Psoas muscle (tissue), 8 donors: ENCODE measurements around the gene CAPSL. TPM values are rescaled to one million over a fixed set of nuclear protein-coding genes. Genes with fewer than 3 reads are reported as not detected.
"Not testable (repeated sequence)": the region's sequence is repeated elsewhere in the genome, so short reads cannot be mapped to it uniquely, and the experiment has no call there.

ENCODE experiments used
- ATAC-seq, 4 donors: fragments of 200-7000 bp; cut with Tn5 transposase; one replicate each; pipeline ENCODE4 v1.9.1; 2020; ENCODE audit warnings: moderate library complexity in 3 of 4, mild to moderate bottlenecking in 2 of 4
- DNase-seq, 2 donors: peaks; one replicate each; pipeline ENCODE4 v3.0.0-alpha.2; 2020
- H3K27ac ChIP-seq: fragments of 200-600 bp; one replicate; pipeline ENCODE4 v1.8.0; 2022
- H3K27me3 ChIP-seq, 3 donors: fragments of 200-600 bp in 1 of 3; one replicate each; pipeline versions ENCODE4 v1.6.1 to v1.8.0; 2013 to 2022; ENCODE audit warnings: low read length in 2 of 3, mild to moderate bottlenecking in 2 of 3, moderate library complexity in 1 of 3; ENCODE audit not compliant: insufficient read depth in 3 of 3
- H3K36me3 ChIP-seq, 2 donors: fragments of 200-600 bp in 1 of 2; one replicate each; pipeline versions ENCODE4 v1.6.1 to v1.8.0; 2013 to 2022; ENCODE audit warnings: low read depth in 1 of 2, mild to moderate bottlenecking in 1 of 2, moderate library complexity in 1 of 2; ENCODE audit not compliant: insufficient read depth in 1 of 2
- H3K4me1 ChIP-seq: fragments of 200-600 bp; one replicate; pipeline ENCODE4 v1.8.0; 2022
- H3K4me3 ChIP-seq: fragments of 200-600 bp; one replicate; pipeline ENCODE4 v1.8.0; 2022; ENCODE audit warnings: mild to moderate bottlenecking
- H3K9me3 ChIP-seq: fragments of 200-600 bp; one replicate; pipeline ENCODE4 v1.8.0; 2022
- CTCF ChIP-seq: fragments of 200-600 bp; IDR thresholded peaks from one replicate; pipeline ENCODE4 v1.8.0; 2022; ENCODE audit warnings: antibody characterized with exemption
- WGBS, 3 donors: extraction: QIAGEN DNeasy Blood & Tissue Kit; methylation state at CpG; one replicate each; pipeline versions ENCODE4 v1.1.6 to v1.1.7; 2013; 5-methylcytosine and 5-hydroxymethylcytosine counted together
- intact Hi-C, 2 donors: fragments of 100-400 bp; cut with DNase I; formaldehyde crosslinking; loops; one replicate each; pipeline versions ENCODE4 v1.11.0 to v1.14.2; 2022
- polyA plus RNA-seq, 3 donors: library from polyadenylated mRNA; stranded (reverse); fragments of 200-250 nt; gene quantifications; one replicate each; pipeline ENCODE4 v1.2.3, GENCODE V29; 2013
- total RNA-seq, 4 donors: library from RNA; stranded (reverse); fragmentation: NEBNext Ultra II Directional in 2 of 4; extraction: Animal tissue kit (Norgen Biotek cat#: 25700) in 2 of 4; gene quantifications; one replicate each; pipeline versions ENCODE4 v1.2.1 to v1.2.4, GENCODE V29; 2021 to 2023
- donor health status: healthy with polysubstance abuse.
- donor health status: DM: no; HTN: no; CAD: no; lungs with moderate emphysema.
- donor health status: Bipolar disorder and iron deficiency.
- donor health status: healthy.
- donor health status: DM: yes; HTN: yes; CAD: no.
- donor health status: DM: no; HTN: no; CAD: no.
- donor health status: DM: no; HTN: no; CAD: no.
- donor health status: DM: yes; HTN: yes; CAD: no.

CAPSL gene
- total and polyA plus RNA-seq, 7 donors = not detected

DNA sequence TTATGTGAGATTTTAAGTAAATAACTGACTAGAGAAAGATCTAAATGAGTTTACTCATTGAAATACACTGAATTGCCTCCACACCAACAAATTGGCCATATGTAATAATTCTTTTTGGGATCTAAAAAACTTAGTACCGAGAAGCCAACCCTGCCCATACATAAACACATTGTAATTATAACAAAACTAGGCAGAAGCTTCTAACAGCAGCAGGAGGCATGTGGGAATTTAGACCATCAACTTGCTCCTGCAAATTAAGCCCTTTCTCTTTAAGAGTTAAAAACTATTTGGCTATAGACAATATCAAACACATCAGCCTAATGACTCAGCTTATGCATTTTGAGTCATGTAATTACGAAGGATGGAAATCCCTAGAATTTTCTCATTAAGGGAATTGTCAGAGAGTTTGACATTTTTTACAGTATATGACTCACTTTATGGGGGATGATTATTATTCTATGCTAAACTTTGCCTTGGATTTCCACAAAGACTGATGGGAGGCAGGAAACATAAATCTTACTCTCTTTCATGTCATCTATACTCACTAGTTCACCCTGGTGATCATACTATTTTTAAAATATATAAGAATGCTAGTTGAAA lies 80.7 kb downstream of the CAPSL start:
- H3K36me3 ChIP-seq = no peaks in the 10 kb centered on the region
- H3K4me1 ChIP-seq = no peaks in the 10 kb centered on the region
- intact Hi-C loops = no loop called here
- no peaks in the 10 kb centered on the region for H3K9me3 ChIP-seq
- TF ChIP-seq CTCF = no peak
- H3K27me3 ChIP-seq = no peaks in the 10 kb centered on the region
- WGBS, 3 donors = 64 to 71% (median 67%) methylated on average over 2 of the region's 2 CpGs
- DNase-seq (no peak), ATAC-seq (no peak)
- no peak overlapping the region for H3K27ac ChIP-seq
- no peak overlapping the region for H3K4me3 ChIP-seq

DNA sequence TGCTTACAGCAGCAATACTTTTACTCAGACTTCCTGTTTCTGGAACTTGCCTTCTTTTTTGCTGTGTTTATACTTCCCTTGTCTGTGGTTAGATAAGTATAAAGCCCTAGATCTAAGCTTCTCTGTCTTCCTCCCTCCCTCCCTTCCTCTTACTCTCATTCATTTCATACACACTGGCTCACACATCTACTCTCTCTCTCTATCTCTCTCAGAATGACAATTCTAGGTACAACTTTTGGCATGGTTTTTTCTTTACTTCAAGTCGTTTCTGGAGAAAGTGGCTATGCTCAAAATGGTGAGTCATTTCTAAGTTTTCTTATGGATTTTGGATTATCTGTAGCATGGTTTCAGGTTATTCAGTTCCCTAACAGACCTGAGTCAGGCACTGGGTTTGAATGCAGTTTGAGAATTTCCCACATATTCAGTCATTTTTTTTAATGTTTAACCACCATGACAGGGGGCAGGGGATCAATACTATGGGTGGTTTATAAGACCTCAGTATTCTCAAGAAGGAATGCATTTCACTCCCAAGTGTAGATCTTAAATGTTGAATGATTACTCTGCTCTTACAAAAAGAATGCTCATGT lies 81.6 kb downstream of the CAPSL start, which contains the start of gene IL7R:
IL7R (plus strand) TSS at position 127 of the 587 bp plus-strand sequence; CDS start at position 214, 87 bp downstream.
- ATAC-seq = no peak
- no peaks in the 10 kb centered on the region for H3K4me1 ChIP-seq

DNA sequence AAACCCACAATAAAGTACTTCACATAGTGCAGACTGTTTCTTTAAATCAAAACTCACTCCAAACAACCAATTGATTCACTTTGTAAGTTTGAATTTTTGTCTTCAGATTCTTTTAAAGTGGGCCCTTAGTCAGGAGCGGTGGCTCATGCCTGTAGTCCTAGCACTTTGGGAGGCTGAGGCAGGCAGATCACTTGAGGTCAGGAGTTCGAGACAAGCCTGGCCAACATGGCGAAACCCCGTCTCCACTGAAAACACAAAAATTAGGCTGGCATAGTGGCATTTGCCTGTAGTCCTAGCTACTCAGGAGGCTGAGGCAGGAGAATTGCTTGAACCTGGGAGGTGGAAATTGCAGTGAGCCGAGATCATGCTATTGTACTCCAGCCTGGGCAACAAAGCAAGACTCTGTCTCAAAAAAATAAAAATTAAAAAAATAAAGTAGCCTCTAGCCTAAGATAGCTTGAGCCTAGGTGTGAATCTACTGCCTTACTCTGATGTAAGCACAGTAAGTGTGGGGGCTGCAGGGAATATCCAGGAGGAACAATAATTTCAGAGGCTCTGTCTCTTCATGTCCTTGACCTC lies 82.1 kb downstream of the CAPSL start:
- DNase-seq, H3K27ac ChIP-seq, H3K4me3 ChIP-seq, H3K4me1 ChIP-seq, H3K9me3 ChIP-seq, H3K36me3 ChIP-seq, ATAC-seq, intact Hi-C loops, H3K27me3 ChIP-seq: not testable (repeated sequence)
- 72 to 87% (median 81%) methylated on average over 5 of the region's 5 CpGs for WGBS, 3 donors

More for the DNA sequence above, 81.6 kb downstream of the CAPSL start, which contains the start of gene IL7R:
- intact Hi-C loops = no loop called here
- H3K4me3 ChIP-seq = no peak within 1 kb of the TSS
- H3K27ac ChIP-seq = no peak within 1 kb of the TSS
- no peak for TF ChIP-seq CTCF
- no peaks in the 10 kb centered on the region for H3K36me3 ChIP-seq
- no peak for DNase-seq
- H3K27me3 ChIP-seq = no peaks in the 10 kb centered on the region
- no peaks in the 10 kb centered on the region for H3K9me3 ChIP-seq
- WGBS, 3 donors = 31 to 39% (median 37%) methylated on average over 1 of the region's 1 CpG

- no peaks in the 10 kb centered on the region for H3K9me3 ChIP-seq
Measured at GRCh38 chr5:35855187-35855586, 83.2 kb downstream of the CAPSL start.

More at GRCh38 chr5:35855187-35855586, 83.2 kb downstream of the CAPSL start:
- Histone ChIP-seq H3K27me3 (no peaks in the 10 kb centered on the region), H3K36me3 (no peaks in the 10 kb centered on the region), H3K4me3 (no peak overlapping the region), H3K27ac (no peak overlapping the region), H3K4me1 (no peaks in the 10 kb centered on the region)
- intact Hi-C loops = no loop called here
- DNase-seq (no peak), ATAC-seq (no peak)
- WGBS, 3 donors = 28 to 57% (median 30%) methylated on average over 1 of the region's 1 CpG
- TF ChIP-seq CTCF = no peak

Other genes starting within 250 kb of the CAPSL start
- gene IL7R, start 81.7 kb downstream of the CAPSL start, total RNA-seq = 1 to 10 TPM; 1.0 to 1.9 (median 1.5) TPM
- gene IL7R, start 81.7 kb downstream of the CAPSL start, polyA plus RNA-seq = under 1 TPM; 0.21 to 0.25 (median 0.23) TPM
- gene UGT3A1, start 52.8 kb upstream of the CAPSL start, total RNA-seq = 1 to 10 TPM in 1 of 4 donors, under 1 TPM in 3; 0.67 to 4.1 (median 0.91) TPM
- gene UGT3A1, start 52.8 kb upstream of the CAPSL start, polyA plus RNA-seq = under 1 TPM; 0.21 to 0.65 (median 0.56) TPM
- not detected for gene UGT3A2, start 128.3 kb upstream of the CAPSL start, total RNA-seq
- not detected for gene UGT3A2, start 128.3 kb upstream of the CAPSL start, polyA plus RNA-seq
- gene LMBRD2, start 213.3 kb upstream of the CAPSL start, total RNA-seq = 10 to 100 TPM; 13.7 to 22.8 (median 18.9) TPM
- 10 to 100 TPM in 1 of 3 donors, 1 to 10 TPM in 2; 3.0 to 17.4 (median 3.6) TPM for gene LMBRD2, start 213.3 kb upstream of the CAPSL start, polyA plus RNA-seq
- gene SKP2, start 213.5 kb upstream of the CAPSL start, total RNA-seq = 1 to 10 TPM; 3.0 to 5.3 (median 4.2) TPM
- 1 to 10 TPM; 1.3 to 6.6 (median 2.4) TPM for gene SKP2, start 213.5 kb upstream of the CAPSL start, polyA plus RNA-seq